SK-N-SH (cell line): ENCODE results near the gene FAM162A. TPM values are rescaled to one million over a fixed set of nuclear protein-coding genes. Genes with fewer than 3 reads are reported as not detected.

Experiments
- CTCF ChIP-seq: fragments of 200-600 bp; sonication (generic); IDR thresholded peaks from 2 replicates; pipeline ENCODE4 v1.6.1; 2017; ENCODE audit warnings: antibody characterized with exemption, mild to moderate bottlenecking, moderate library complexity
- FOXJ3 ChIP-seq: sonication (generic); formaldehyde crosslinking; IDR thresholded peaks from 2 replicates; pipeline ENCODE4 v1.5.1; 2020; ENCODE audit warnings: mild to moderate bottlenecking, missing genetic modification reagents
- FOXM1 ChIP-seq: IDR thresholded peaks from 2 replicates; pipeline ENCODE4 v1.4.0; 2012; ENCODE audit warnings: low read depth, mild to moderate bottlenecking
- IRF3 ChIP-seq: fragments of 150-350 bp; IDR thresholded peaks from 2 replicates; pipeline ENCODE4 v1.6.1; 2016; ENCODE audit warnings: mild to moderate bottlenecking, low read depth, low read length
- MAX ChIP-seq: IDR thresholded peaks from 2 replicates; pipeline ENCODE4 v1.4.0; 2012; ENCODE audit warnings: low read depth
- MXI1 ChIP-seq: IDR thresholded peaks from 2 replicates; pipeline ENCODE4 v1.6.1; 2012; ENCODE audit warnings: mild to moderate bottlenecking, low read depth, low read length, improper control_type of control experiment
- POLR2AphosphoS5 ChIP-seq: IDR thresholded peaks from 2 replicates; pipeline ENCODE4 v1.6.1; 2012; ENCODE audit warnings: low read depth, low read length
- RAD21 ChIP-seq: IDR thresholded peaks from 2 replicates; pipeline ENCODE4 v1.6.1; 2012; ENCODE audit warnings: mild to moderate bottlenecking, low read length
- REST ChIP-seq: IDR thresholded peaks from 2 replicates; pipeline ENCODE4 v1.6.1; 2012; ENCODE audit warnings: mild to moderate bottlenecking, low read depth, low read length, moderate library complexity
- TAF1 ChIP-seq: IDR thresholded peaks from 2 replicates; pipeline ENCODE4 v1.6.1; 2012; ENCODE audit warnings: low read depth, mild to moderate bottlenecking, low read length, moderate library complexity, borderline replicate concordance
- ZBTB33 ChIP-seq: IDR thresholded peaks from 2 replicates; pipeline ENCODE4 v1.4.0; 2012; ENCODE audit warnings: low read depth, borderline replicate concordance
- polyA plus RNA-seq, 3 experiments: library from polyadenylated mRNA; depleted of rRNA; stranded (reverse); fragments of >200 nt; gene quantifications; 2 replicates each; pipeline ENCODE4 v1.2.3, GENCODE V29; 2012

The FAM162A gene
- polyA plus RNA-seq, 1 of the 3 experiments (the other 2 are of a cell fraction): 35.1 TPM

GRCh38 chr3:122382888-122383666, 905 bp upstream of the FAM162A start, which contains the start of gene MIX23 (continued):
- TF ChIP-seq REST: peak; percentile 17; the same call in 1 of the 2 replicates
- no peak for TF ChIP-seq RAD21
- peak; percentile 89 for TF ChIP-seq MAX
- TF ChIP-seq MXI1: peak; percentile 98
- TF ChIP-seq ZBTB33: no peak
- TF ChIP-seq TAF1: peak; percentile 87
- peak; percentile 78; the same call in 1 of the 2 replicates for TF ChIP-seq POLR2AphosphoS5
- no peak for TF ChIP-seq FOXM1
- peak; percentile 10; the same call in 1 of the 2 replicates for TF ChIP-seq FOXJ3
- TF ChIP-seq CTCF: no peak
- no peak for TF ChIP-seq IRF3
